ENCODE data around the gene CARHSP1. TPM values are rescaled to one million over a fixed set of nuclear protein-coding genes. Genes with fewer than 3 reads are reported as not detected.

CARHSP1 gene
- total and polyA plus RNA-seq, 7 donors: 32.1 to 154 (median 79.5) TPM

DNA sequence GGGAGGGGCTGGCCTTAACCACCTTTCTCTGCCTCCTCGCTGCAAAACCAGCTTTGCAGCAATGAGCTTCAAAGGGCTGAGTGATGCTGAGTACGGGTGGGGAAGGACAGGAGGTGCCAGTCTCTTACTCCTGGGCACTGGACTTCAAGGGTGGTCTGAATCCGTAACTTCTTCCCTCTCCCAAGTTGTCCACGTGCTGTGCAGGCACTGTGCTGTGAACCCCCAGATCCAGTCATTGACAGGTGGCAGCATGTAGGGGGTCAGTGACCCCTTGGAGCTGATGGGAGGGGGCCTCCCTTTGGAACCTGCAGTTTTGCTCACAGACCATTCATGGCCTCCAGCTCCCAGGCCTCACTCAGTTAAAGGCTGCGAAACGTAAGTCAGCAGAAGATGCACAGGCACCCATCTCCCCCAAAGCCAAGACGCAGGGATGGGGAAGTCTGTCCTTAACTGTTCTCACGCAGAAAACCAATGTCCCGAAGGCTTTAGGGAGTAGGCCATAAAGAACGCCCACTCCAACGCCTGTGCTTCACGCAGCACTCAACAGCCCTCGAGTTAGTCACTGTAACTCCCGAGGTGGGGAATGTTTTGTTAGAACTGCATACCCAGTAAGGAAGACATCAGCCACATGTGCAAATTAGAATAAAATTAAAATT is 21.2 kb upstream of the CARHSP1 start:
- Histone ChIP-seq H3K4me3 (no peak overlapping the region), H3K4me1 (peaks cover 0 to 24% (median 17%) of the 10 kb centered on the region in 4 donors), H3K36me3 (peaks cover 15 to 57% (median 33%) of the 10 kb centered on the region in 4 donors), H3K27me3 (no peaks in the 10 kb centered on the region), H3K27ac (no peak overlapping the region), H3K9me3 (no peaks in the 10 kb centered on the region)
- 72 to 83% methylated on average over 14 of the region's 14 CpGs for whole genome bisulfite sequencing, 2 donors
- no peak for TF ChIP-seq EP300 (IDR thresholded peaks at IDR 0.05)
- no peak for TF ChIP-seq POLR2A (IDR thresholded peaks at IDR 0.05)
- TF ChIP-seq, protein P1, sequence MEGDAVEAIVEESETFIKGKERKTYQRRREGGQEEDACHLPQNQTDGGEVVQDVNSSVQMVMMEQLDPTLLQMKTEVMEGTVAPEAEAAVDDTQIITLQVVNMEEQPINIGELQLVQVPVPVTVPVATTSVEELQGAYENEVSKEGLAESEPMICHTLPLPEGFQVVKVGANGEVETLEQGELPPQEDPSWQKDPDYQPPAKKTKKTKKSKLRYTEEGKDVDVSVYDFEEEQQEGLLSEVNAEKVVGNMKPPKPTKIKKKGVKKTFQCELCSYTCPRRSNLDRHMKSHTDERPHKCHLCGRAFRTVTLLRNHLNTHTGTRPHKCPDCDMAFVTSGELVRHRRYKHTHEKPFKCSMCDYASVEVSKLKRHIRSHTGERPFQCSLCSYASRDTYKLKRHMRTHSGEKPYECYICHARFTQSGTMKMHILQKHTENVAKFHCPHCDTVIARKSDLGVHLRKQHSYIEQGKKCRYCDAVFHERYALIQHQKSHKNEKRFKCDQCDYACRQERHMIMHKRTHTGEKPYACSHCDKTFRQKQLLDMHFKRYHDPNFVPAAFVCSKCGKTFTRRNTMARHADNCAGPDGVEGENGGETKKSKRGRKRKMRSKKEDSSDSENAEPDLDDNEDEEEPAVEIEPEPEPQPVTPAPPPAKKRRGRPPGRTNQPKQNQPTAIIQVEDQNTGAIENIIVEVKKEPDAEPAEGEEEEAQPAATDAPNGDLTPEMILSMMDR (IDR thresholded peaks at IDR 0.05): no peak
- no peak for TF ChIP-seq POLR2AphosphoS5 (IDR thresholded peaks at IDR 0.05)
- no peak for DNase-seq
- intact Hi-C loops (cut with DNase I): no loop called here

GRCh38 chr16:8888951-8889892 is 20.4 kb upstream of the CARHSP1 start:
- TF ChIP-seq, protein P1 (IDR thresholded peaks at IDR 0.05): no peak
- TF ChIP-seq EP300 (IDR thresholded peaks at IDR 0.05): no peak
- no peak for TF ChIP-seq POLR2AphosphoS5 (IDR thresholded peaks at IDR 0.05)
- TF ChIP-seq POLR2A (IDR thresholded peaks at IDR 0.05): no peak
- Histone ChIP-seq H3K9me3 (no peaks in the 10 kb centered on the region), H3K4me1 (peaks cover 0 to 24% (median 19%) of the 10 kb centered on the region in 4 donors), H3K27me3 (peaks cover 0 to 8% (median 0%) of the 10 kb centered on the region in 3 donors), H3K36me3 (peaks cover 7 to 49% (median 25%) of the 10 kb centered on the region in 4 donors), H3K27ac (no peak overlapping the region), H3K4me3 (no peak overlapping the region)
- 67 to 86% methylated on average over 23 of the region's 23 CpGs for WGBS, 2 donors
- intact Hi-C loops (cut with DNase I): no loop called here
- no peak for DNase-seq

GRCh38 chr16:8887952-8888560 is 19.2 kb upstream of the CARHSP1 start:
- peaks cover 0 to 24% (median 19%) of the 10 kb centered on the region in 4 donors for H3K4me1 ChIP-seq
- intact Hi-C loops (cut with DNase I): no loop called here
- peaks cover 0 to 37% (median 14%) of the 10 kb centered on the region in 4 donors for H3K36me3 ChIP-seq
- no peaks in the 10 kb centered on the region for H3K9me3 ChIP-seq
- no peak overlapping the region for H3K4me3 ChIP-seq
- WGBS, 2 donors: 78 to 83% methylated on average over 16 of the region's 16 CpGs
- peaks cover 0 to 20% (median 7%) of the 10 kb centered on the region in 3 donors for H3K27me3 ChIP-seq
- no peak overlapping the region for H3K27ac ChIP-seq
- DNase-seq: peak; percentile 87
- no peak for TF ChIP-seq POLR2A (IDR thresholded peaks at IDR 0.05)
- TF ChIP-seq, protein P1 (IDR thresholded peaks at IDR 0.05): no peak
- no peak for TF ChIP-seq EP300 (IDR thresholded peaks at IDR 0.05)
- peak in 1 of 4 donors; percentile 20 for TF ChIP-seq POLR2AphosphoS5 (IDR thresholded peaks at IDR 0.05)

GRCh38 chr16:8887431-8887765 is 18.6 kb upstream of the CARHSP1 start:
- intact Hi-C loops (cut with DNase I): no loop called here
- Histone ChIP-seq H3K9me3 (no peaks in the 10 kb centered on the region), H3K27ac (no peak overlapping the region), H3K36me3 (peaks cover 0 to 30% (median 13%) of the 10 kb centered on the region in 4 donors), H3K27me3 (peaks cover 0 to 25% (median 8%) of the 10 kb centered on the region in 3 donors), H3K4me3 (no peak overlapping the region), H3K4me1 (peaks cover 0 to 24% (median 19%) of the 10 kb centered on the region in 4 donors)
- TF ChIP-seq, protein P1 (IDR thresholded peaks at IDR 0.05): no peak
- TF ChIP-seq POLR2AphosphoS5 (IDR thresholded peaks at IDR 0.05) (no peak), EP300 (IDR thresholded peaks at IDR 0.05) (no peak), POLR2A (IDR thresholded peaks at IDR 0.05) (no peak)
- 87 to 92% methylated on average over 6 of the region's 6 CpGs for WGBS, 2 donors
- no peak for DNase-seq
